ENCODE data around the gene CSN2.

Gene CSN2

GRCh38 chr4:69991016-69991415 is 25.5 kb upstream of the CSN2 start:
- TF ChIP-seq CTCF (IDR thresholded peaks at IDR 0.05; ENCODE audit: low read depth, low read length): no peak
- no peak overlapping the region for H3K4me3 ChIP-seq (ENCODE audit: low read depth, low read length)

- no peak for TF ChIP-seq CTCF (IDR thresholded peaks at IDR 0.05; ENCODE audit: low read depth, low read length)
- H3K4me3 ChIP-seq (ENCODE audit: low read depth, low read length): no peak overlapping the region
Observed at GRCh38 chr4:69986663-69987062, 21.1 kb upstream of the CSN2 start.

- H3K4me3 ChIP-seq (ENCODE audit: low read depth, low read length): no peak overlapping the region
- TF ChIP-seq CTCF (IDR thresholded peaks at IDR 0.05; ENCODE audit: low read depth, low read length): no peak
Observed at GRCh38 chr4:69984030-69984443, 18.5 kb upstream of the CSN2 start.

GRCh38 chr4:69977582-69977981 is 12.1 kb upstream of the CSN2 start:
- no peak for TF ChIP-seq CTCF (IDR thresholded peaks at IDR 0.05; ENCODE audit: low read depth, low read length)
- H3K4me3 ChIP-seq (ENCODE audit: low read depth, low read length): no peak overlapping the region

GRCh38 chr4:69974631-69975030 is 9.1 kb upstream of the CSN2 start:
- no peak overlapping the region for H3K4me3 ChIP-seq (ENCODE audit: low read depth, low read length)
- no peak for TF ChIP-seq CTCF (IDR thresholded peaks at IDR 0.05; ENCODE audit: low read depth, low read length)

- TF ChIP-seq CTCF (IDR thresholded peaks at IDR 0.05; ENCODE audit: low read depth, low read length): no peak
- no peak overlapping the region for H3K4me3 ChIP-seq (ENCODE audit: low read depth, low read length)
Observed at GRCh38 chr4:69970071-69970470, 4.5 kb upstream of the CSN2 start.

- no peak overlapping the region for H3K4me3 ChIP-seq (ENCODE audit: low read depth, low read length)
- TF ChIP-seq CTCF (IDR thresholded peaks at IDR 0.05; ENCODE audit: low read depth, low read length): no peak
Observed at GRCh38 chr4:69957209-69957608, 8.3 kb downstream of the CSN2 start.

Data from WI38 (cell line).